ENCODE results near the gene FIGLA.

The FIGLA gene

GRCh38 chr2:70790136-70790828, at the start of gene FIGLA:
TSS of gene FIGLA (minus strand) at chr2:70790643. CDS start at chr2:70790638, 5 bp downstream.
- DNase-seq = no peak

GRCh38 chr2:70837980-70838925, 47.8 kb upstream of the FIGLA start:
- no peak for DNase-seq

- DNase-seq = no peak
Measured at GRCh38 chr2:70835643-70836042, 45.2 kb upstream of the FIGLA start, which contains the start of gene CD207. TSS of gene CD207 (minus strand) at chr2:70835816. CDS start at chr2:70835776, 40 bp downstream.

- no peak for DNase-seq
Measured at GRCh38 chr2:70834881-70835280, 44.4 kb upstream of the FIGLA start.

- DNase-seq = no peak
Measured at GRCh38 chr2:70834106-70834505, 43.7 kb upstream of the FIGLA start.

- DNase-seq = no peak
Measured at GRCh38 chr2:70833246-70833645, 42.8 kb upstream of the FIGLA start.

- no peak for DNase-seq
Measured at GRCh38 chr2:70832386-70832785, 41.9 kb upstream of the FIGLA start.

- DNase-seq = no peak
Measured at GRCh38 chr2:70831861-70832260, 41.4 kb upstream of the FIGLA start.

- DNase-seq = no peak
Measured at GRCh38 chr2:70830366-70830765, 39.9 kb upstream of the FIGLA start.

- no peak for DNase-seq
Measured at GRCh38 chr2:70829916-70830315, 39.5 kb upstream of the FIGLA start.

- no peak for DNase-seq
Measured at GRCh38 chr2:70828914-70829824, 38.7 kb upstream of the FIGLA start.

- DNase-seq = no peak
Measured at GRCh38 chr2:70828115-70828514, 37.7 kb upstream of the FIGLA start.

GRCh38 chr2:70827388-70827787, 36.9 kb upstream of the FIGLA start:
- no peak for DNase-seq

GRCh38 chr2:70826696-70827350, 36.4 kb upstream of the FIGLA start:
- no peak for DNase-seq

- DNase-seq = no peak
Measured at GRCh38 chr2:70823249-70823648, 32.8 kb upstream of the FIGLA start.

- no peak for DNase-seq
Measured at GRCh38 chr2:70822843-70823242, 32.4 kb upstream of the FIGLA start.

GRCh38 chr2:70820499-70820898, 30.1 kb upstream of the FIGLA start, which contains the start of gene CLEC4F:
TSS of gene CLEC4F (minus strand) at chr2:70820599. CDS start at chr2:70820523, 76 bp downstream.
- no peak for DNase-seq

- DNase-seq = no peak
Measured at GRCh38 chr2:70817284-70817954, 27.0 kb upstream of the FIGLA start.

GRCh38 chr2:70816726-70817125, 26.3 kb upstream of the FIGLA start:
- no peak for DNase-seq

- no peak for DNase-seq
Measured at GRCh38 chr2:70808983-70809958, 18.8 kb upstream of the FIGLA start.

GRCh38 chr2:70807828-70808118, 17.3 kb upstream of the FIGLA start:
- no peak for DNase-seq
